GM10266 (cell line): ENCODE measurements around the gene RGMB.
"Not testable (repeated sequence)": the region's sequence is repeated elsewhere in the genome, so short reads cannot be mapped to it uniquely, and the experiment has no call there.

Source experiments
- DNase-seq: peaks from one replicate; pipeline ENCODE4 v3.0.0; 2012; ENCODE audit errors: extremely low spot score
- TF ChIP-seq, protein P1 (sequence below): IDR thresholded peaks from 2 replicates; pipeline ENCODE4 v1.5.1; 2012; ENCODE audit warnings: mild to moderate bottlenecking, low read depth; ENCODE audit not compliant: control insufficient read depth, insufficient read depth; ENCODE audit errors: missing control alignments

Gene RGMB, protein sequence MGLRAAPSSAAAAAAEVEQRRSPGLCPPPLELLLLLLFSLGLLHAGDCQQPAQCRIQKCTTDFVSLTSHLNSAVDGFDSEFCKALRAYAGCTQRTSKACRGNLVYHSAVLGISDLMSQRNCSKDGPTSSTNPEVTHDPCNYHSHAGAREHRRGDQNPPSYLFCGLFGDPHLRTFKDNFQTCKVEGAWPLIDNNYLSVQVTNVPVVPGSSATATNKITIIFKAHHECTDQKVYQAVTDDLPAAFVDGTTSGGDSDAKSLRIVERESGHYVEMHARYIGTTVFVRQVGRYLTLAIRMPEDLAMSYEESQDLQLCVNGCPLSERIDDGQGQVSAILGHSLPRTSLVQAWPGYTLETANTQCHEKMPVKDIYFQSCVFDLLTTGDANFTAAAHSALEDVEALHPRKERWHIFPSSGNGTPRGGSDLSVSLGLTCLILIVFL

DNA sequence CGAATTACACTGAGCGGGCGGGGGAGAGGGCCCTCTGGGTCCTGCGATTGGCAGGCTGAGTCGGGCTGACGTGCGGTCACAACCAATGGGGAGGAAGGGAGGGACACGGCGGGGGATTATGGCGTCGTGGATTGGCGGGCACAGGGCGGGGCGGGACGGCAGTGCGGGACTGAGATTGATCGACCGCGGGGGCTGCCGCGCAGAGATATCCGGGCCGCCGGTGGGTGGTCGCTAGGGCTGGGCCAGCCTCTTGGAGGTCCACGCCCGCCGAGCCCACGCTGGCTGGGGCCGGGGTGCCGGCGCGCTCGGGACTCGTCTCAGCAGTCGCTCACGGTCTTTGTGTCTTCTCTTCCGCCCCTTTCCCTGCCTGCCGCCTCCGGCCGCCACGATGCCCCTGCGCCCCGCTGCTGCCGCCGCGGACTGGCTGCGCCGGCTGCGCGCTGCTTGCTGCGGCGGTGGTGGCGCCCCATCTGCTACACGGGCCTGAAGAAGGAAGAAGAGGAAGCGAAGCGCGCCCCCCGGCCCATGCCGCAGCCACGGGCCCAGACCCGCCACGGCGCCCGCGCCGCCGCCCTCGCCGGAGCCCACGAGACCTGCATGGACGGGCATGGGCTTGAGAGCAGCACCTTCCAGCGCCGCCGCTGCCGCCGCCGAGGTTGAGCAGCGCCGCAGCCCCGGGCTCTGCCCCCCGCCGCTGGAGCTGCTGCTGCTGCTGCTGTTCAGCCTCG is at the start of gene RGMB:
TSS of gene RGMB (plus strand) at position 200 of the 728 bp plus-strand sequence. CDS start at position 608, 408 bp downstream.
- peak; percentile 98 for DNase-seq
- TF ChIP-seq, protein P1, sequence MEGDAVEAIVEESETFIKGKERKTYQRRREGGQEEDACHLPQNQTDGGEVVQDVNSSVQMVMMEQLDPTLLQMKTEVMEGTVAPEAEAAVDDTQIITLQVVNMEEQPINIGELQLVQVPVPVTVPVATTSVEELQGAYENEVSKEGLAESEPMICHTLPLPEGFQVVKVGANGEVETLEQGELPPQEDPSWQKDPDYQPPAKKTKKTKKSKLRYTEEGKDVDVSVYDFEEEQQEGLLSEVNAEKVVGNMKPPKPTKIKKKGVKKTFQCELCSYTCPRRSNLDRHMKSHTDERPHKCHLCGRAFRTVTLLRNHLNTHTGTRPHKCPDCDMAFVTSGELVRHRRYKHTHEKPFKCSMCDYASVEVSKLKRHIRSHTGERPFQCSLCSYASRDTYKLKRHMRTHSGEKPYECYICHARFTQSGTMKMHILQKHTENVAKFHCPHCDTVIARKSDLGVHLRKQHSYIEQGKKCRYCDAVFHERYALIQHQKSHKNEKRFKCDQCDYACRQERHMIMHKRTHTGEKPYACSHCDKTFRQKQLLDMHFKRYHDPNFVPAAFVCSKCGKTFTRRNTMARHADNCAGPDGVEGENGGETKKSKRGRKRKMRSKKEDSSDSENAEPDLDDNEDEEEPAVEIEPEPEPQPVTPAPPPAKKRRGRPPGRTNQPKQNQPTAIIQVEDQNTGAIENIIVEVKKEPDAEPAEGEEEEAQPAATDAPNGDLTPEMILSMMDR, result no peak

DNA sequence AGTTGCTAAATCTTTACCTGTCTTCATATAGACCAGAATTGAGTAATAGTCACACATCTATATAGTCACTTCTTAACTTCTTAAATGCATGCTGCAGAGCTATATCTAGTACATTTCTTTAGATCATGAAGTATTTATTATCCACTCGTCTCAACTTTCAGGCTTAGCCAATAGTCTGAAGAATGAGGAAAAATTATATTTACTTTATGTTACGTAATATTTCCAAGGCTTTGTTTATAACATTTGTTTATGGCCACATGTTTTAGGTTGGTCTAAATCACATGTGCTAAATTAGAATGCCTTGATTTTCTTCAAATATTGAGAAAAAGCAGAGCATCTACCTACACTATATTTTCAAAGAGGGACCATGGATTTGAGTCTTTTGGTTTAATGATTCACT is 47.2 kb upstream of the RGMB start:
- no peak for DNase-seq
- TF ChIP-seq, protein P1, result no peak

DNA sequence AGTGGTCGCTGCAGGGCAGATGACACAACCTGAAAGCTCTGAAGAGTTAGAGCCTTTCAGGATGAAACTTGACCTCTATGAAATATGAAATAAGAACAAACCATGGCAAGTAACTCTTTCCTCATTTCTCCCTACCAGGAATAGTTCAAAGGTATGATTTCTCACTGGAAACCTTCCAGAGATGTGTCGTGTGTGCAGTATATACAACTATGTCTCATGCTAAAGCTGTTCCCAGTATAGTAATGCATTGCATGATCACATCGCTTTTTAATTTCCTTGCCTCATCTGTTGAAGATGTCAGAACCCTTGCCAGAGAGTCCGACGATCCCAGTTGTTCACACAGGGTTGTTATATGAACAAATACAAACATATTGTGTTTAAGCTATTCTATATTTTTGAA is 45.8 kb upstream of the RGMB start:
- TF ChIP-seq, protein P1, result no peak
- DNase-seq, result no peak

DNA sequence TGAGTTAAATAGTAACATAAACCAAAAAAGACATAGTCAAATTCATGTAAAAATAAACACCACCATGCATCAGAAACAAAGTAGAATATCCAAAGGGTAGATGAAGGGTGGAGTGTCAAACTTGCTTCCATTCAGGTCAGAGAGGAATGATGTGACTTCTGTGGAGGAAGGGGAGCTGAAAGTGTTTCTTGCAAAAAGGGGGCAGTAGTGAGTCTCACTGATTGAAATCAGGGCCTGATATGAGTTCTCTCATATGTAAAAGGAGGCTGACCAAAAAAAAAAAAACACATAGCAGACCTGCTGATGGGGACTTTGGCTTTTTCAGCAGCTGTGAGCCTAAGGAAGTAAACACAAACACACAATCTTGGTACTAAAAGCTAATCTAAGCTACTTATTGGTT is 38.8 kb upstream of the RGMB start:
- DNase-seq, result no peak
- TF ChIP-seq, protein P1, result no peak

DNA sequence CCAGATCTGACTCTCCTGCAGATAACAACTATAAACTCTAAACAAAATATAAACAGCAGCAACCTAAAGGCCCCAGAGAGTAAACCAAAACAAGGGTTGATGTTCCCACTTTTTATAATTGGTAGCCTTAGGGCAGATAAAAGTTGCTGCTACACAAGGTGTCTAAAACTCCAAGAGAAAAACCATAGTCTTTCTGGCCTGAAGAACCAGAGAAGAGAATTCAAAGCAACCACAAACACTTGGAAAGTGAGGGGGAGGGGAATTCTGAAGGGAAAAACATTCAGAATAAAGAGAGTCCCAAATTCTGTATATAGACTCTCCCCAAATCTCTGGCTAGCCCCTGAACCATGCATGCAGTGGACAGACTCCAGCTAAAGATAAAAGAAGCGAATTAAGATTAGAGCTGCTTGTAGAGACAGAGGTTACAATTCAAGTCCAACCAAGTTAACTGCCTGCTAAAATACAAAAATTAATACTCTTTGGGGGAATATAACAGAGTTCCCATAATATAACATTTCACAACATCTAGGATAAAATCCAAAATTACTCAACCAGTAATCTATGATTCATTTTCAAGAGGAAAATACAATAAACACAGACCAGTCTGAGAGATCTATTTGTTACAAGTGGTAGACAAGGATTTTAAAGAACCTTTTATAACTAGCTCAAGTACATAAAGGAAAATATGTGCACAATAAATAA is 37.5 kb upstream of the RGMB start:
- DNase-seq, result no peak

DNA sequence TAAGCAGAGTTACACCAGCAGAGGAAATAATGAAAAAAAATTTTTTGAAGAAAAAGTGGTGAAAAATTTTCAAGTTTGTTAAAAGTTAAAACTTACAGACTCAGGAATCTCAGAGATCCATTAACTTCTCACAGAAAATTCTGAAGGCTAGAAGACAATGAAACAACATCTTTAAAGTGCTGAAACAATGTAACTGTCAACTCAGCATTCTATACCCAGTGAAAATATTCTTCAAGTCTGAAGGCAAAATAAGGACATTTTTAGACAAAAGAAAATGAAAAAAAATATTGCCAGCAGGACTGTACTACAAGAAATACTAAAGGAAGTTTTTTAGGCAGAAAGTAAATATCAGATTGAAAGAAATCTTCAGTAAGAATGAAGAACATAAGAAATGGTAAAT is 36.7 kb upstream of the RGMB start:
- DNase-seq, result no peak
- TF ChIP-seq, protein P1, result no peak

More for the DNA sequence above, 37.5 kb upstream of the RGMB start:
- TF ChIP-seq, protein P1, result no peak

DNA sequence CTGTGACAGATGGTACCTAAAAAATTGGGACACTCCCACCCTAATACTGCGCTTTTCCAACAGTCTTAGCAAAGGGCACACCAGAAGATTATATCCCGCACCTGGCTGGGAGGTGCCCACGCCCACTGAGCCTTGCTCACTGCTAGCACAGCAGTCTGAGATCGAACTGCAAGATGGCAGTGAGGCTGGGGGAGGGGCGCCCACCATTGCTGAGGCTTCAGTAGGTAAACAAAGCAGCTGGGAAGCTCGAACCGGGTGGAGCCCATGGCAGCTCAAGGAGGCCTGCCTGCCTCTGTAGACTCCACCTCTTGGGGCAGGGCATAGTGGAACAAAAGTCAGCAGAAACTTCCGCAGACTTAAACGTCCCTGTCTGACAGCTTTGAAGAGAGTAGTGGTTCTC is 36.0 kb upstream of the RGMB start:
- DNase-seq, result not testable (repeated sequence)

DNA sequence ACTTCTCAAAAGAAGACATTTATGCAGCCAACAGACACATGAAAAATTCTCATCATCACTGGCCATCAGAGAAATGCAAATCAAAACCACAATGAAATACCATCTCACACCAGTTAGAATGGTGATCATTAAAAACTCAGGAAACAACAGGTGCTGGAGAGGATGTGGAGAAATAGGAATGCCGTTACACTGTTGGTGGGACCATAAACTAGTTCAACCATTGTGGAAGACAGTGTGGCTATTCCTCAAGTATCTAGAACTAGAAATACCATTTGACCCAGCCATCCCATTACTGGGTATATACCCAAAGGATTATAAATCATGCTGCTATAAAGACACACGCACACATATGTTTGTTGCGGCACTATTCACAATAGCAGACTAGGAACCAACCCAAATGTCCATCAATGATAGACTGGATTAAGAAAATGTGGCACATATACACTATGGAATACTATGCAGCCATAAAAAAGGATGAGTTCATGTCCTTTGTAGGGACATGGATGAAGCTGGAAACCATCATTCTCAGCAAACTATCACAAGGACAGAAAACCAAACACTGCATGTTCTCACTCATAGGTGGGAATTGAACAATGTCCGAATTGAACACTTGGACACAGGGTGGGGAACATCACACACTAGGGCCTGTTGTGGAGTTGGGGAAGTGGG is 34.8 kb upstream of the RGMB start:
- not testable (repeated sequence) for DNase-seq
